Endometrial microvascular endothelial cells (primary cell): ENCODE measurements around the gene TTC34. TPM values are rescaled to one million over a fixed set of nuclear protein-coding genes. Genes with fewer than 3 reads are reported as not detected.

ENCODE experiments used
- in situ Hi-C: cut with HindIII; loops from 2 replicates; pipeline ENCODE4 v1.10.0; 2017; ENCODE audit warnings: low sequenced_read_pairs, low pct_unique_long_range_greater_than_20kb; ENCODE audit errors: inconsistent ontology term
- total RNA-seq: library from RNA; depleted of rRNA; stranded (reverse); fragments of >200 nt; gene quantifications from one replicate; pipeline ENCODE4 v1.2.3, GENCODE V29; 2015; ENCODE audit errors: inconsistent ontology term

Gene TTC34
- total RNA-seq, 1 donor from 2014 or later = not detected

DNA sequence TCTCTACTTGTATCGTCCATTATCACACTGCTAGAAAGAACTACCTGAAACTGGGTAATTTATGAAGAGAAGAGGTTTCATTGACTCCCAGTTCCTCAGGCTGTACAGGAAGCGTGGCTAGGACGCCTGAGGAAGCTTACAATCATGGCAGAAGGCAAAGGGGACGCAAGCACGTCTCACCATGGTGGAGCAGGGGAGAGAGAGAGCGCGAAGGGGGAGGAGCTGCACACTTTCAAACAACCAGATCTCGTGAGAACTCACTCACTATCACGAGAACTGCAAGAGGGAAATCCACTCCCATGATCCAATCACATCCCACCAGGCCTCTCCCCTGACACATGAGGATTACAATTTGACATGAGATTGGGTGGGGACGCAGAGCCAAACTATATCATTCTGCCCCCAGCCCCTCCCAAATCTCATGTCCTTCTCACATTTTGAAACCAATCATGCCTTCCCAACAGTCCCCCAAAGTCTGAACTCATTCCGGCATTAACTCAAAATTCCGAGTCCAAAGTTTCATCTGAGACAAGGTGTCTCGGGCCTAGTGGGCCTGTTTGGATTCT lies 176.7 kb downstream of the TTC34 start:
- in situ Hi-C loops = no loop called here

GRCh38 chr1:2623571-2624337 lies 177.7 kb downstream of the TTC34 start:
- in situ Hi-C loops = no loop called here

DNA sequence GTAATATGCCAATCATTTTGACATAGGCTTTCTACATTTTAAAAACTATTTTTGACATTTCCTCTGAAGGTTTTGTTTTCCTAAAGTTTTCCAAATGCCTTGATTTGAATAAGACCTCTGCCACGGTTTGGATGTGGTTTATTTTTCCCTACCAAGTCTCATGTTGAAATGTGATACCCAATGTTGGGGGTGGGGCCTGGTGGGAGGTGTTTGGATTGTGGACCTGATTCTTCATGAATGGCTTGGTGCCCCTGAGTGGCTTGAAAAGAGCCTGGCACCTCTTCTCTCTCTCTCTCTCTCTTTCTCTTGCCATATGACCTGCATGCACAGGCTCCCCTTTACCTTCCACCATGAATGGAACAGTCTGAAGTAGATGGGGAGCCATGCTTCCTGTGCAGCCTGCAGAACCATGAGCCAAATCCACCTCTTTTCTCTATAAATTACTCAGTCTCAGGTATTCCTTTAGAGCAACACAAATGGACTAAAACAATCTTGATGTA lies 183.5 kb downstream of the TTC34 start:
- in situ Hi-C loops = no loop called here

- in situ Hi-C loops = no loop called here
Observed at GRCh38 chr1:2614145-2614544, 187.3 kb downstream of the TTC34 start.

- in situ Hi-C loops = no loop called here
Observed at GRCh38 chr1:2612591-2613365, 188.7 kb downstream of the TTC34 start.

DNA sequence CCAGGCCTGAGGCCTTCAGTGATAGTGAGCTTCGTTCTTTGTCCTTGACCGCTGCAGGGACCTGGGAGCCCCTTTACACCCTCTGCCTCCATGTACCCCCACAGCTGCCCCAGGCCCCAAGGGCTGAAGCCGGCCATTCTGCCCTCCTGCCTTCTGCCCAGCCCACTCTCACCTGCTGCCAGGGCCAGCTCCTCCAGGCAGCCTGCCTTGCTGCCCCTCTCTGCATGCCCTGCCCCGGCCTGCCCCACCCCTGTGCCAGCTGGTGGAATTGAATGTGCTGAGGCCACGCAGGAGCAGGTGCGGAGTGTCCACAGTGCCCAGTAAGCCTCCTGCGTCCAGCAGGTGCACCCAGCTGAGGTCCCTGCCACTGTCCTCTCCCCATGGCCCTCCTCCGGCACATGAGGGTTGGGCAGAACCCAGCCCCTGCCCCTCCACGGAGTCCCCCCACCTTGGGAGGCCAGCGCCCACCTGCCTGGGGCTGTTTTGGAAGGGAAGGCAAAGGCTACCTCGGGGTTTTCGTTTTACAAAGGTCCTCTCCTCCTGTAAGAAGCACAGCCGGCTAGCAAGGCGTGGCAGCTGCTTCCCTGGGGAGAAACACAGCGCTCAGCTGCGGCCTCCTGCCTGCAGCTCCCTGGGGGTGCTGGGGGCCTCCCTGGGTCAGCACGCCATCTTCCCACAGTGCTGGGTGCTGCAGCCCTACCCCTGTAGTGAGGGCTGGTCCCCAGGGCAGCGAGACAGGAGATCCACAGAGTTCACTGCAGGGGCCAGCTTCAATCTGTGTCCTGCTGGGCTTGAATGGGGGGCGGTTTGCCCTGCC lies 189.7 kb downstream of the TTC34 start:
- in situ Hi-C loops = no loop called here

DNA sequence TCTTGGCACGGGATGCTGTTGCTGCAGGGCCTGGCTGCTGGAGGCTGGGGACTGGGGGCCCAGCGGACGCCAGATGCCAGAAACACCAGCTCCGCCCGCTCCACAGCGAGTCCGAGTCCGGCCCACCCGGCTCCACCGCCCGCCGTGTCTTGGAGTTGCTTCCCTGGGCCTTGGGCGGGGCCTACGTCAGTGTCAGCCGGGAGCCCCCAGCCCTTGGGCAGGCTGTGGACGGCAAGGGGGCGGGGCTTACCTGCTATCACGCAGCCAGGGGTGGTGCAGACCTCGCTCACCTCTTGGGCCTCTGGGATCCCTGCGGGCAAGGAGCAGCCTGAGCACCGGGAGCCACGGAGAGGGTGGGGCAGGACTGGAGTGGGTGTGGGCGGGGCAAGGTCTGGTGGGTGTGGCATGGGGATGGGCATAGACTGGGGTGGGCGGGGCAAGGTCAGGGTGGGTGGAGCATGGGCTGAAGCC lies 190.4 kb downstream of the TTC34 start:
- in situ Hi-C loops = no loop called here

DNA sequence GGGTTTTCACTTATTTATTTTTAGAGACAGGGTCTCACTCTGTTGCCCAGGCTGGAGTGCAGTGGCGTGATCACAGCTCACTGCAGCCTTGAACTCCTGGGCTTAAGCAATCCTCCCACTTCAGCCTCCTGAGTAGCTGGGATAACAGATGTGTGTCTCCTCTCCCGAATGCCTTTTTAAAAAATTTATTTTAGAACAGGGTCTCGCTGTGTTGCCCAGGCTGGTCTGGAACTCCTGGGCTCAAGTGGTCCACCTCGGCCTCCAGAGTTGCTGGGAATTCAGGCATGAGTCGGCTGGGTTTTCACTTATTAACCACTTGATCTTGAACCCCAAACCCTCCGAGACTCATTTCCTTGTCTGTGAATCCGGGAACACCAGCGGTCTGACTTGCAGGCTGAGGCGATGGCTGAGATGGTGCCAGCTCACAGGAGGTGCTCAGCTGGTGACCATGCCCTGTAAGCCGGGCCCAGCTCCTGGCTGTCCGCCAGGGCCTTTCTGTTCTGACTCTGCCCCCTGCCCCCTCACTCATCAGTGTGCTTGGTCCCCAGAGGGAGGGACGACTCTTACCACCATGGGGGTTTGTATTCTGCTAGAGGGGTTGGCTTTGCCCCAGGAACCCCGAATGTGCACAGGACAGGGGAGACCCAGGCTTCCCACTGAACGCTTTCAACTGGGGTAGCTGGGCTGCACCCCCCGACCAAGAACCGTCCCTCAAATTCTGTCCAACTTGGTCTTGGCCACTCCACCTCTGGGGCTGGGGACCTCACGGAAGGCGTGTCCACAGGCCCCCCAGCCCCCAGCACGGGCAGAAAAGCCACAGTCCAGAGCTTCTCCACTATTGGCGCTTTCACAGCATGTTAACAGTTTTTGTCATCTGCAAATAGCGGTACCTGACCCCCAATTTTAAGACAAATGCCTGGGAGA lies 191.2 kb downstream of the TTC34 start:
- in situ Hi-C loops = no loop called here

DNA sequence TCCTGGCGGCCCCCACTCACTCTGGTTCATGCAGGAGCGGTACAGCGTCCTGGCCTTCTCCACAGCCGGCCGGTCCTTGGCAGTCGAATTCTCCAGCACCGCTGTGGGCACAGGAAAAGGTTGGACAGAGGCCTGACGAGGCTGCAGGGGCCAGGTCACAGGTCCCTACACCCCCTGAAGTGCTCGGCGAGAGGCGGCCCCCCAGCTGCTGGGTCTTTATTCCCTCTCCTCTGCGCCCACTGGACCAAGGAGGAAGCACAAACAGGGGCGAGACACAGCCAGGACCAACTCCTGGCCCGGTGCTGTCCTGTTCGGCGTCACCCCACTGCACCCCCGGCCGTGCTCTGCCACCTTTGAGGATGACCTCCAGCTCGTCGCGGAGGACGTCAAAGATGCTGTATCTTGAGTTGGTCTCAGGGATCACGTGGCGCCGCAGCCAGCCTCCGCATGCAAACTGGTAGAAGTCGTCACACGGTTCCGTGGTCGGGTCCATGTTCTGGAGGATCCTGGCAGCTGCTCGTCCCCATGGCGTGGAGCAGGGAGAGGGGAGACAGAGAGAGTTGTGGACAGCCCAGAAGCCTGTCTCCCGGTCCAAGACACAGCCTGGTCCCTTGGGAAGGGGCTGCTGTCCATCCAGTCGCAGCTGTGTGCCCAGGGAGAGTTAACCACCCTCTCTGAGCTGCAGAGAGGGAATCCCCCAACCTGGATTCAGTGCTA lies 192.0 kb downstream of the TTC34 start:
- in situ Hi-C loops = no loop called here

- in situ Hi-C loops = no loop called here
Observed at GRCh38 chr1:2607641-2608091, 193.8 kb downstream of the TTC34 start.

DNA sequence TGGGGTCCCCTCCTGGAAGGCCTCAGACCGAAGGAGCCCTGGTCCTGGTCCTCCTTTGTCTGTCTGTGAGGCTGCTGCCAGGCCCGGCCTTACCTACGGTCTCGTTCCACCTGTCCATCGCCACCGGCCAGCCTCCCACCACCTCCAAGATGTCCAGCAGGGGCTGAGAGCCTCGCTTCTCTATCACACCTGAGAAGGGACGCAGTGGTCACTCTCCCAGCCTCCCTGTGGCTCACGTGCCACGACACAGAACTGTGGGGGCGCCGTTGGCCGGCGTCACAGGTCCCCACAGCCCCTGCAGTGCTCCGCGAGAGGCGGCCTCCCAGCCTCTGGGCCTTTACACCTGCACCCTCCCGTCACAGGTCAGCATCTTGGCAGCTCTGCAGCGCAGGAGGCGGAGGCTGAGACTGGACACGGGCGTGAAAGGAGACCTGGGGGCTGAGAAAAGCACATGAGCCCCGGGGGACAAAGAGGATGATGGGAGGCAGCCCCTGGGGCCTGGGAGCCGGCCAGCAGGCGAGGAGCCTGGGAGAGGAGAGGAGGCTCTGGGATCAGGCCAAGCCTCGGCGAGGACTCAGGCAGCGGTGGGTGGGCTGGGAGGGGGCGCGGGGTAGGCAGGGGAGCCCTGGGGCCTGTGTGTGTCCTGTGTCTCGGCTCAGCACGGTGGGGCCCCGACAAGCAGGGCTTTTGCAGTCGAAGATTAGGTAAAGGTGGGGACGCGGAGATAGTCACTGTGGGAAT lies 194.4 kb downstream of the TTC34 start:
- in situ Hi-C loops = no loop called here

GRCh38 chr1:2606396-2606880 lies 195.1 kb downstream of the TTC34 start:
- in situ Hi-C loops = no loop called here

- in situ Hi-C loops = no loop called here
Observed at GRCh38 chr1:2605509-2606395, 195.7 kb downstream of the TTC34 start.

DNA sequence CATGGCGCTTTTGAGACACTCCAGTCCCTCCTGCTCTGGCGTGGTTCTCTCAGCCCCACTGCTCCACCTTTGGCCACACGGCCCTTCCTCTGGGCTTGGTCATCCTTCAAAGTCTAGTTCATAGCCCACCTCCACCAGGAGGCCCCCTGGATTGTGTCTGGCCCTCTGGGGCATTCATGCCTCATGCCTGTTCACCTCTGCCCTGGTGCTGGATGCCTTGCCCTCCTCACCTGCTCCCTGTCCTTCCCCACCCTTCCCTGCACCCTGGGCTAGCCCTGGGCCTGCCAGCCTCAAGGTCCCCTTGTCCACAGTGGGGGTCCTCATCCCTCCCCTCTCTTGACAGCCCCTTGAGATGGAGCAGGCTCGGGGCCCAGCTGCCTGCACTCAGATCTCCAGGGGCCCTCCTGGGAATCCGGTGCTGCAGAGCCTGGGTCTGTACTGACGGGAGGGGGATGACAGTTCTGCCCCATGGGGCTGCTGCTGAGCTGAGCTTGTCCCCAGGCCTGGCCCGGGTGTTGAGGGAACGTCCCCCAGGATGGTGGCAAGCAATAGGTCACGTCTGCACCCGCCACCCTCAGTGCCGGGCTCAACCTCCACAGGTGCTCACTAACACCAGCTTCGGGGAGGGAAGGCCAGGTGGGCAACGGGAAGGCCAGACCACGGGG lies 196.5 kb downstream of the TTC34 start:
- in situ Hi-C loops = no loop called here
